Ovary (tissue), 3 donors: ENCODE measurements around the gene FBXW8.

Experiments
- CTCF ChIP-seq, 3 donors: fragments of 450-650 bp in 2 of 3; fragments of 200-600 bp in 1 of 3; IDR thresholded peaks; one replicate each; pipeline versions ENCODE4 v1.5.1 to v1.8.0; 2016 to 2022; ENCODE audit warnings: antibody characterized with exemption in 3 of 3, mild to moderate bottlenecking in 1 of 3
- EP300 ChIP-seq: sonication (generic); formaldehyde crosslinking; IDR thresholded peaks from one replicate; pipeline ENCODE4 v1.6.1; 2017; ENCODE audit warnings: antibody characterized with exemption
- POLR2A ChIP-seq: fragments of 450-650 bp; IDR thresholded peaks from one replicate; pipeline ENCODE4 v1.6.1; 2017; ENCODE audit warnings: antibody characterized with exemption, mild to moderate bottlenecking, moderate library complexity
- donor health status: DM: no; HTN: no; CAD: no.

- no peak for TF ChIP-seq CTCF (IDR thresholded peaks at IDR 0.05)
- TF ChIP-seq POLR2A: no peak
- no peak for TF ChIP-seq EP300
These were observed 122.0 kb downstream of the FBXW8 start for GRCh38 chr12:117032593-117033381.
